ENCODE results near the gene ACSS2.

- no peak for TF ChIP-seq CTCF (IDR thresholded peaks at IDR 0.05; ENCODE audit: borderline replicate concordance, extremely low read depth, low read length, poor library complexity, severe bottlenecking)
- TF ChIP-seq EZH2 (IDR thresholded peaks at IDR 0.05; ENCODE audit: borderline replicate concordance, low read depth, low read length, severe bottlenecking): no peak
Observed at GRCh38 chr20:34915749-34916455, 39.5 kb downstream of the ACSS2 start.

Data from DND-41 (cell line).